Measurements from ENCODE around the gene NFE2L2.
A peak's percentile ranks its signal among the peaks of the same experiment; 100 is the strongest.

DNA sequence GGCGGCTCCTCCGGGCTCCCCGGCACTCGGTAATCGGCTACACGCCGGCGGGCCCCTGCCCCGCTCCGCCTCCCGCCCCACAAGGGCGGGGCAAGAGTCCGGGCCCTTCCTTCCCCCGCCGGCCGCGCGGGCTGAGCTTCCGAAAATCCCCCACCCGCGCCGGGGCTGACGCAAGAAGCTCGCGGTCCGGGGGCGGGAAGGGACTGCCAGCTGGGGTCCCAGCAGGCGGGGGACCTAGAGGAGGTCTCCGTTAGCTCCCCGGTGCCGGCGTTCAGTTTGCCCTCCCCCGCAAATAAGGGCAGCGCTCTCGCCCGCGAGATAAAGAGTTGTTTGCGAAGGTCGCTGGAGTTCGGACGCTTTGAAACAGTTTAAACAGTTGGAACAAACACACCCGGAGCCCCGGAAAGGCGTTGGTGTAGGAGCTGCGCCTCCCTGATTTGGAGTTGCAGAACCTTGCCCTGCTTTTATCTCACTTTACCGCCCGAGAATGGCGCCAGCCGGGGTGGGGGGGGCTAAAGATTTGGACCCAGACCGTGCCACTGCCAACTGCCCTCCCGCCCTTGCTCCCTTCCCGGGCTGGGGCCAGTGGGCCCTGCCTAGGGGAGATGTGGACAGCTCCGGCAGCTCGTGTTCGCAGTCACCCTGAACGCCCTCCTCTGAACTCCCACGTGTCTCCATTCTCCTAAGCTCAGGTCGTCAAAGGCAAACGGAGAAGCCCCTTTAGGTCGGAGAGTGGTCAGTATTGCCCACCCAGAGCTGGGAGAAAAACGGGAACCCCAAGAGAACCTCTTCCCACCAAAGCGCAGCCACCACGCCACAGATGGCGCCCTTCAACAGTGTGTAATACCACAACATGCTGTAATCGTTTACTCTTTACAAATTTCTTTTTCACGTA lies at the start of gene NFE2L2:
- TF ChIP-seq, protein P1, sequence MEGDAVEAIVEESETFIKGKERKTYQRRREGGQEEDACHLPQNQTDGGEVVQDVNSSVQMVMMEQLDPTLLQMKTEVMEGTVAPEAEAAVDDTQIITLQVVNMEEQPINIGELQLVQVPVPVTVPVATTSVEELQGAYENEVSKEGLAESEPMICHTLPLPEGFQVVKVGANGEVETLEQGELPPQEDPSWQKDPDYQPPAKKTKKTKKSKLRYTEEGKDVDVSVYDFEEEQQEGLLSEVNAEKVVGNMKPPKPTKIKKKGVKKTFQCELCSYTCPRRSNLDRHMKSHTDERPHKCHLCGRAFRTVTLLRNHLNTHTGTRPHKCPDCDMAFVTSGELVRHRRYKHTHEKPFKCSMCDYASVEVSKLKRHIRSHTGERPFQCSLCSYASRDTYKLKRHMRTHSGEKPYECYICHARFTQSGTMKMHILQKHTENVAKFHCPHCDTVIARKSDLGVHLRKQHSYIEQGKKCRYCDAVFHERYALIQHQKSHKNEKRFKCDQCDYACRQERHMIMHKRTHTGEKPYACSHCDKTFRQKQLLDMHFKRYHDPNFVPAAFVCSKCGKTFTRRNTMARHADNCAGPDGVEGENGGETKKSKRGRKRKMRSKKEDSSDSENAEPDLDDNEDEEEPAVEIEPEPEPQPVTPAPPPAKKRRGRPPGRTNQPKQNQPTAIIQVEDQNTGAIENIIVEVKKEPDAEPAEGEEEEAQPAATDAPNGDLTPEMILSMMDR (conservative IDR thresholded peaks at IDR 0.05 in 1 of 2, IDR thresholded peaks at IDR 0.05 in 1 of 2; ENCODE audit: extremely low read depth in 1 of 2, insufficient read depth in 1 of 2, low read depth in 1 of 2, low read length in 2 of 2): peak; percentile 23 to 41
- TF ChIP-seq EZH2 (IDR thresholded peaks at IDR 0.05; ENCODE audit: borderline replicate concordance, low read length): no peak

Data from mammary epithelial cell (primary cell).